Measurements from ENCODE around the gene PPP1R3G. TPM values are rescaled to one million over a fixed set of nuclear protein-coding genes. Genes with fewer than 3 reads are reported as not detected.

PPP1R3G gene
- polyA plus RNA-seq, 2 of the 4 experiments (the other 2 are of a cell fraction) = 0.21 to 0.72 TPM

- TF ChIP-seq ELK1 (IDR thresholded peaks at IDR 0.05; ENCODE audit: low read depth, low read length) = no peak
Measured at GRCh38 chr6:5132731-5133130, 47.6 kb downstream of the PPP1R3G start (continued).

DNA sequence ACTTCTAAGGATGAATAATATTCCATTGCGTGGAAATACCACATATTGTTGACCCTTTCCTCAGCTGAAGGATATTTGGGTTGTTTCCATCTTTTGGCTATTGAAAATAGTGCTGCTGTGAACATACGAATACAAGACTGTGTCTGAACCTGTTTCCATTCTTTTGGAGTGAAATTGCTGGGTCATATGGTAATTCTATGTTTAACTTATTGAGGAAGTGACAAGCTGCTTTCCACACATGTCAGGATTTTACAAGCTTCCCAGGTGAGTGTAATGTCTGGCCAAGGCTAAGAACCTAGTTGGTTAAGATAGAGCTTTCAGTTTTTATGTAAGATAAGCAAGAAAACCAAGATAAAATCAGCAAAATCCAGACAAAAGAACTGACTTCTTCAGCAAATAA, 48.8 kb downstream of the PPP1R3G start:
- no peak for TF ChIP-seq SREBF2 (IDR thresholded peaks at IDR 0.05)
- no peak for TF ChIP-seq HES2 (IDR thresholded peaks at IDR 0.05)
- TF ChIP-seq TP53 (CRISPR knock-in tag; IDR thresholded peaks at IDR 0.05) = no peak
- TF ChIP-seq CHD2 (IDR thresholded peaks at IDR 0.05; ENCODE audit: low read length, partially characterized antibody) = no peak
- TF ChIP-seq ZNF302 (CRISPR knock-in tag; IDR thresholded peaks at IDR 0.05) = no peak
- TF ChIP-seq, protein P1, sequence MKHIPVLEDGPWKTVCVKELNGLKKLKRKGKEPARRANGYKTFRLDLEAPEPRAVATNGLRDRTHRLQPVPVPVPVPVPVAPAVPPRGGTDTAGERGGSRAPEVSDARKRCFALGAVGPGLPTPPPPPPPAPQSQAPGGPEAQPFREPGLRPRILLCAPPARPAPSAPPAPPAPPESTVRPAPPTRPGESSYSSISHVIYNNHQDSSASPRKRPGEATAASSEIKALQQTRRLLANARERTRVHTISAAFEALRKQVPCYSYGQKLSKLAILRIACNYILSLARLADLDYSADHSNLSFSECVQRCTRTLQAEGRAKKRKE (CRISPR knock-in tag; IDR thresholded peaks at IDR 0.05; ENCODE audit: low read depth) = no peak
- TF ChIP-seq, protein P2, sequence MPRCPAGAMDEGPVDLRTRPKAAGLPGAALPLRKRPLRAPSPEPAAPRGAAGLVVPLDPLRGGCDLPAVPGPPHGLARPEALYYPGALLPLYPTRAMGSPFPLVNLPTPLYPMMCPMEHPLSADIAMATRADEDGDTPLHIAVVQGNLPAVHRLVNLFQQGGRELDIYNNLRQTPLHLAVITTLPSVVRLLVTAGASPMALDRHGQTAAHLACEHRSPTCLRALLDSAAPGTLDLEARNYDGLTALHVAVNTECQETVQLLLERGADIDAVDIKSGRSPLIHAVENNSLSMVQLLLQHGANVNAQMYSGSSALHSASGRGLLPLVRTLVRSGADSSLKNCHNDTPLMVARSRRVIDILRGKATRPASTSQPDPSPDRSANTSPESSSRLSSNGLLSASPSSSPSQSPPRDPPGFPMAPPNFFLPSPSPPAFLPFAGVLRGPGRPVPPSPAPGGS (IDR thresholded peaks at IDR 0.05) = no peak
- TF ChIP-seq KDM5A (IDR thresholded peaks at IDR 0.05) = no peak
- TF ChIP-seq TFCP2L1 (CRISPR knock-in tag; IDR thresholded peaks at IDR 0.05) = no peak
- TF ChIP-seq CBX8 (IDR thresholded peaks at IDR 0.05) = no peak
- TF ChIP-seq RCOR1 (IDR thresholded peaks at IDR 0.05; ENCODE audit: low read depth, low read length) = no peak
- no peak for TF ChIP-seq CHD4 (IDR thresholded peaks at IDR 0.05; ENCODE audit: borderline replicate concordance)
- TF ChIP-seq EP300 (IDR thresholded peaks at IDR 0.05) = no peak
- TF ChIP-seq GATA3 (IDR thresholded peaks at IDR 0.05; ENCODE audit: borderline replicate concordance) = no peak
- no peak for TF ChIP-seq RARB (CRISPR knock-in tag; IDR thresholded peaks at IDR 0.05)
- no peak for TF ChIP-seq POLR2A (IDR thresholded peaks at IDR 0.05; ENCODE audit: low read length)
- no peak for TF ChIP-seq PBX3 (IDR thresholded peaks at IDR 0.05)
- TF ChIP-seq ZSCAN20 (CRISPR knock-in tag; IDR thresholded peaks at IDR 0.05) = no peak
- Histone ChIP-seq H3K4me2 (no peak overlapping the region), H3K9me3 (no peaks in the 10 kb centered on the region), H3K27ac (no peak overlapping the region), H3K4me1 (no peaks in the 10 kb centered on the region), H3K4me3 (no peak overlapping the region)
- FAIRE-seq = no peak
- ATAC-seq = no peak
- POLR2A ChIA-PET = no interaction called here
- DNase-seq (ENCODE audit: low read depth in 1 of 2, low spot score in 1 of 2) = no peak
- CTCF ChIA-PET = interaction anchor here (0.9 kb wide), 1 partner anchor 10 kb away, joined by 5 read pairs; no protein-coding TSS in a partner anchor
- 93% methylated on average over 2 of the region's 2 CpGs for WGBS (ENCODE audit: missing lambda C conversion rate)

DNA sequence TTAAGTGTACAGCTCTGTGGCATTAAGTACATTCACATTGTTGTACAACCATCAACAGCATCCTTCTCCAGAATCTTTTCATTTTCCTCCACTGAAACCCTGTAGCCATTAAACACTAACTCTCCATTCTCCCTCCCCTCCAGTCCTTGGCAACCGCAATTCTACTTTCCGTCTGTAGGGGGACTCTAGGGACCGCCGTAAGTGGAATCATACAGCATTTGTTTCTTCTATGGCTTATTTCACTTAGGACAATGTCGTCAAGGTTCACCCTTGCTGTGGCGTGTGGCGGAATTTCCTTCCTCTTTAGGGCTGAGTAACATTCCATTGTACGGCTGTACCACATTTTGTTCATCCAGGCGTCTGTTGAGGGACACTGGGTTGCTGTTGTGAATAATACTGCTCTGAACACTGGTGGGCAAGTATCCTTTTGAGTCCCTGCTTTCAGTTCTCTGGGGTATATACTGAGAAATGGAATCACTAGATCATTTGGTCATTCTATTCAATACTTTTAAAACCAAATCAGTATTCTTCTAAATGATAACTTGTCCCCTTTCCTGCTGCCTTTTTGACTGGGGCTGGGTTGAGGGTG, 50.7 kb downstream of the PPP1R3G start:
- peak in 1 of 2 experiments; percentile 49 for DNase-seq (ENCODE audit: low read depth in 1 of 2, low spot score in 1 of 2)
- 36% methylated on average over 9 of the region's 9 CpGs for WGBS (ENCODE audit: missing lambda C conversion rate)
- FAIRE-seq = no peak
- Histone ChIP-seq H3K27ac (no peak overlapping the region), H3K9me3 (no peaks in the 10 kb centered on the region), H3K4me3 (no peak overlapping the region), H3K4me2 (no peak overlapping the region), H3K4me1 (no peaks in the 10 kb centered on the region)
- CTCF ChIA-PET = interaction anchor here (0.9 to 1.0 kb wide), 2 partner anchors 7 to 15 kb away, joined by 3 read pairs; no protein-coding TSS in a partner anchor
- POLR2A ChIA-PET = no interaction called here
- peak; percentile 70 to 90; a peak in 5 of 6 replicates for ATAC-seq
- TF ChIP-seq, protein P3, sequence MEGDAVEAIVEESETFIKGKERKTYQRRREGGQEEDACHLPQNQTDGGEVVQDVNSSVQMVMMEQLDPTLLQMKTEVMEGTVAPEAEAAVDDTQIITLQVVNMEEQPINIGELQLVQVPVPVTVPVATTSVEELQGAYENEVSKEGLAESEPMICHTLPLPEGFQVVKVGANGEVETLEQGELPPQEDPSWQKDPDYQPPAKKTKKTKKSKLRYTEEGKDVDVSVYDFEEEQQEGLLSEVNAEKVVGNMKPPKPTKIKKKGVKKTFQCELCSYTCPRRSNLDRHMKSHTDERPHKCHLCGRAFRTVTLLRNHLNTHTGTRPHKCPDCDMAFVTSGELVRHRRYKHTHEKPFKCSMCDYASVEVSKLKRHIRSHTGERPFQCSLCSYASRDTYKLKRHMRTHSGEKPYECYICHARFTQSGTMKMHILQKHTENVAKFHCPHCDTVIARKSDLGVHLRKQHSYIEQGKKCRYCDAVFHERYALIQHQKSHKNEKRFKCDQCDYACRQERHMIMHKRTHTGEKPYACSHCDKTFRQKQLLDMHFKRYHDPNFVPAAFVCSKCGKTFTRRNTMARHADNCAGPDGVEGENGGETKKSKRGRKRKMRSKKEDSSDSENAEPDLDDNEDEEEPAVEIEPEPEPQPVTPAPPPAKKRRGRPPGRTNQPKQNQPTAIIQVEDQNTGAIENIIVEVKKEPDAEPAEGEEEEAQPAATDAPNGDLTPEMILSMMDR (IDR thresholded peaks at IDR 0.05) = peak; percentile 32
- TF ChIP-seq CBX2 (IDR thresholded peaks at IDR 0.05; ENCODE audit: borderline replicate concordance, low read depth) (no peak), EHMT2 (IDR thresholded peaks at IDR 0.05; ENCODE audit: low read depth) (no peak), FOXS1 (CRISPR knock-in tag; IDR thresholded peaks at IDR 0.05) (no peak), MAFK (IDR thresholded peaks at IDR 0.05; ENCODE audit: partially characterized antibody) (no peak), ZFP36 (IDR thresholded peaks at IDR 0.05; ENCODE audit: borderline replicate concordance, partially characterized antibody) (no peak), RAD21 (conservative IDR thresholded peaks at IDR 0.05 in 1 of 2, IDR thresholded peaks at IDR 0.05 in 1 of 2) (peak in 1 of 2 experiments; percentile 45; a peak in 2 of 5 replicates)
